HG03025 (cell line): ENCODE measurements around the gene NOS1AP.

Source experiments
- ATAC-seq: cut with Tn5 transposase; IDR thresholded peaks from one replicate; pipeline ENCODE4 v1.9.1; 2021; ENCODE audit warnings: mild to moderate bottlenecking, moderate library complexity; ENCODE audit not compliant: unreplicated experiment, low FRiP score

NOS1AP gene

GRCh38 chr1:162135271-162135775 is 65.8 kb downstream of the NOS1AP start:
- no peak for ATAC-seq

- no peak for ATAC-seq
Observed at GRCh38 chr1:162136760-162137159, 67.3 kb downstream of the NOS1AP start.

GRCh38 chr1:162137179-162137960 is 67.9 kb downstream of the NOS1AP start:
- no peak for ATAC-seq

GRCh38 chr1:162138112-162138511 is 68.6 kb downstream of the NOS1AP start:
- ATAC-seq = no peak

GRCh38 chr1:162138599-162139181 is 69.2 kb downstream of the NOS1AP start:
- no peak for ATAC-seq

- ATAC-seq = no peak
Observed at GRCh38 chr1:162139211-162139610, 69.7 kb downstream of the NOS1AP start.

GRCh38 chr1:162141281-162142054 is 72.0 kb downstream of the NOS1AP start:
- no peak for ATAC-seq

- no peak for ATAC-seq
Observed at GRCh38 chr1:162142968-162143367, 73.5 kb downstream of the NOS1AP start.

- ATAC-seq = no peak
Observed at GRCh38 chr1:162144268-162144667, 74.8 kb downstream of the NOS1AP start.

GRCh38 chr1:162144853-162145252 is 75.4 kb downstream of the NOS1AP start:
- no peak for ATAC-seq

GRCh38 chr1:162145280-162145965 is 75.9 kb downstream of the NOS1AP start:
- no peak for ATAC-seq

GRCh38 chr1:162145966-162146696 is 76.6 kb downstream of the NOS1AP start:
- no peak for ATAC-seq

- ATAC-seq = no peak
Observed at GRCh38 chr1:162147760-162148159, 78.3 kb downstream of the NOS1AP start.

GRCh38 chr1:162150112-162150511 is 80.6 kb downstream of the NOS1AP start:
- ATAC-seq = no peak

- ATAC-seq = no peak
Observed at GRCh38 chr1:162151900-162152829, 82.7 kb downstream of the NOS1AP start.

GRCh38 chr1:162153374-162153773 is 83.9 kb downstream of the NOS1AP start:
- ATAC-seq = no peak

GRCh38 chr1:162157469-162157868 is 88.0 kb downstream of the NOS1AP start:
- ATAC-seq = no peak

GRCh38 chr1:162158624-162159271 is 89.3 kb downstream of the NOS1AP start:
- no peak for ATAC-seq
